ENCODE results near the gene MPLKIP. TPM values are rescaled to one million over a fixed set of nuclear protein-coding genes. Genes with fewer than 3 reads are reported as not detected.

The MPLKIP gene
- total RNA-seq, 1 donor from 2014 or later = 14.0 TPM

DNA sequence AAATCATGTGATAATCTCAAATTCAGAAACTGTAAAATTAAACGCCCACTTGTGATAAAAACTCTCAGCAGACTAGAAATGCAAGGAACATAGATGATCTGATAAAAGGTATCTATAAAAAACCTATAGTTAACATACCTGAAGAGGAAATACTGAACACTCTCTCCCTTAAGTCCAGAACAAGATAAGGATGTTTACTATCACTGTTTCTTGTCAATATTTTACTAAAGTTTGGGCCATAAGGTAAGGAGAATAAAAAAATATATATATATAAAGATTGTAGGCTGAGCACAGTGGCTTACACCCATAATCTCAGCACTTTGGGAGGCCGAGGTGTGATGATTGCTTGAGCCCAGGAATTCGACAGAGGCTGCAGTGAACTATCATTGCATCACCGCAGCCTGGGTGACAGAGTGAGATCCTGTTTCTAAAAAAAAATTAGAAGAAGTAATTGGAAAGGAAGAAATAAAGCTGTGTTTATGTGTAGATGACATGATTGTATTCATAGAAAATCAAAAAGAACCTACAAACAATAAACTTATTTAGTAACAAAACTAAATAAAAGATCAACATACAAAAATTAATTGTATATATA is 28.4 kb downstream of the MPLKIP start:
- FAIRE-seq = no peak
- TF ChIP-seq, protein P1, sequence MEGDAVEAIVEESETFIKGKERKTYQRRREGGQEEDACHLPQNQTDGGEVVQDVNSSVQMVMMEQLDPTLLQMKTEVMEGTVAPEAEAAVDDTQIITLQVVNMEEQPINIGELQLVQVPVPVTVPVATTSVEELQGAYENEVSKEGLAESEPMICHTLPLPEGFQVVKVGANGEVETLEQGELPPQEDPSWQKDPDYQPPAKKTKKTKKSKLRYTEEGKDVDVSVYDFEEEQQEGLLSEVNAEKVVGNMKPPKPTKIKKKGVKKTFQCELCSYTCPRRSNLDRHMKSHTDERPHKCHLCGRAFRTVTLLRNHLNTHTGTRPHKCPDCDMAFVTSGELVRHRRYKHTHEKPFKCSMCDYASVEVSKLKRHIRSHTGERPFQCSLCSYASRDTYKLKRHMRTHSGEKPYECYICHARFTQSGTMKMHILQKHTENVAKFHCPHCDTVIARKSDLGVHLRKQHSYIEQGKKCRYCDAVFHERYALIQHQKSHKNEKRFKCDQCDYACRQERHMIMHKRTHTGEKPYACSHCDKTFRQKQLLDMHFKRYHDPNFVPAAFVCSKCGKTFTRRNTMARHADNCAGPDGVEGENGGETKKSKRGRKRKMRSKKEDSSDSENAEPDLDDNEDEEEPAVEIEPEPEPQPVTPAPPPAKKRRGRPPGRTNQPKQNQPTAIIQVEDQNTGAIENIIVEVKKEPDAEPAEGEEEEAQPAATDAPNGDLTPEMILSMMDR (IDR thresholded peaks at IDR 0.05; ENCODE audit: insufficient read depth, low read length, severe bottlenecking) = no peak

GRCh38 chr7:40102897-40103296 is 31.5 kb downstream of the MPLKIP start:
- FAIRE-seq (no peak), DNase-seq (ENCODE audit: low read depth) (no peak)
- Histone ChIP-seq H3K36me3 (ENCODE audit: control insufficient read depth, insufficient read depth, low read length) (no peaks in the 10 kb centered on the region), H3K27me3 (ENCODE audit: control insufficient read depth, insufficient read depth, low read length) (no peaks in the 10 kb centered on the region), H3K4me3 (ENCODE audit: low read depth, low read length) (no peak overlapping the region)
- TF ChIP-seq, protein P1 (IDR thresholded peaks at IDR 0.05; ENCODE audit: insufficient read depth, low read length, severe bottlenecking) = no peak

More for the DNA sequence above, 28.4 kb downstream of the MPLKIP start:
- no peak overlapping the region for H3K4me3 ChIP-seq (ENCODE audit: low read depth, low read length)
- no peaks in the 10 kb centered on the region for H3K27me3 ChIP-seq (ENCODE audit: control insufficient read depth, insufficient read depth, low read length)
- DNase-seq (ENCODE audit: low read depth) = no peak
- H3K36me3 ChIP-seq (ENCODE audit: control insufficient read depth, insufficient read depth, low read length) = no peaks in the 10 kb centered on the region

DNA sequence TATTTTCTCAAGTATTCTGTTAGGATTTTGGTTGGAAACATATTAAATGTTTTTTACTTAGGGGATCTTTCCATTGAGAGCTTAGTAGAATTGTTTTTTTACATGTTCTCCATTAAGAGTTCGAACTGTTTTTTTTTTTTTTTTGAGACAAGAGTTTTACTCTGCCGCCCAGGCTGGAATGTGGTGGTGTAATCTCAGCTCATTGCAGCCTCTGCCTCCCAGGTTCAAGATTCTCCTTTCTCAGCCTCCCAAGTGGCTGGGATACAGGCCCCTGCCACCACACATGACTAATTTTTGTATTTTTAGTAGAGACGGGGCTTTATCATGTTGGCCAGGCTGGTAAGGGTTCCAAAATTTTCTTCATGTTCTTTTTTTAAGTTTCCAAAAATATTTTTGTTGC is 33.2 kb downstream of the MPLKIP start:
- H3K4me3 ChIP-seq (ENCODE audit: low read depth, low read length) = no peak overlapping the region
- no peaks in the 10 kb centered on the region for H3K27me3 ChIP-seq (ENCODE audit: control insufficient read depth, insufficient read depth, low read length)
- DNase-seq (ENCODE audit: low read depth) = no peak
- TF ChIP-seq, protein P1 (IDR thresholded peaks at IDR 0.05; ENCODE audit: insufficient read depth, low read length, severe bottlenecking) = no peak
- FAIRE-seq = no peak
- H3K36me3 ChIP-seq (ENCODE audit: control insufficient read depth, insufficient read depth, low read length) = no peaks in the 10 kb centered on the region

- FAIRE-seq (no peak), DNase-seq (ENCODE audit: low read depth) (no peak)
- Histone ChIP-seq H3K4me3 (ENCODE audit: low read depth, low read length) (no peak overlapping the region), H3K27me3 (ENCODE audit: control insufficient read depth, insufficient read depth, low read length) (no peaks in the 10 kb centered on the region), H3K36me3 (ENCODE audit: control insufficient read depth, insufficient read depth, low read length) (no peaks in the 10 kb centered on the region)
- TF ChIP-seq, protein P1 (IDR thresholded peaks at IDR 0.05; ENCODE audit: insufficient read depth, low read length, severe bottlenecking) = no peak
Observed at GRCh38 chr7:40099837-40100236, 34.6 kb downstream of the MPLKIP start.

- no peaks in the 10 kb centered on the region for H3K27me3 ChIP-seq (ENCODE audit: control insufficient read depth, insufficient read depth, low read length)
- DNase-seq (ENCODE audit: low read depth) (no peak), FAIRE-seq (no peak)
- H3K4me3 ChIP-seq (ENCODE audit: low read depth, low read length) = no peak overlapping the region
- TF ChIP-seq, protein P1 (IDR thresholded peaks at IDR 0.05; ENCODE audit: insufficient read depth, low read length, severe bottlenecking) = no peak
- peaks cover 2% of the 10 kb centered on the region for H3K36me3 ChIP-seq (ENCODE audit: control insufficient read depth, insufficient read depth, low read length)
Observed at GRCh38 chr7:40098810-40099209, 35.6 kb downstream of the MPLKIP start.

GRCh38 chr7:40097728-40098127 is 36.7 kb downstream of the MPLKIP start:
- peaks cover 4% of the 10 kb centered on the region for H3K36me3 ChIP-seq (ENCODE audit: control insufficient read depth, insufficient read depth, low read length)
- TF ChIP-seq, protein P1 (IDR thresholded peaks at IDR 0.05; ENCODE audit: insufficient read depth, low read length, severe bottlenecking) = no peak
- H3K27me3 ChIP-seq (ENCODE audit: control insufficient read depth, insufficient read depth, low read length) = no peaks in the 10 kb centered on the region
- H3K4me3 ChIP-seq (ENCODE audit: low read depth, low read length) = no peak overlapping the region
- FAIRE-seq = no peak
- no peak for DNase-seq (ENCODE audit: low read depth)

Data from bronchial epithelial cell (primary cell).